Measurements from ENCODE around the gene SOCS1.
"Not testable (repeated sequence)": the region's sequence is repeated elsewhere in the genome, so short reads cannot be mapped to it uniquely, and the experiment has no call there.

- TF ChIP-seq CTCF, EZH2 (IDR thresholded peaks at IDR 0.05): not testable (repeated sequence)
Measured at GRCh38 chr16:11298950-11299547, 43.0 kb upstream of the SOCS1 start.

Measured in neural progenitor cell (in vitro differentiated cells).